Keratinocyte (primary cell): Measurements from ENCODE around the gene RPS2. TPM values are rescaled to one million over a fixed set of nuclear protein-coding genes. Genes with fewer than 3 reads are reported as not detected.
"Not testable (repeated sequence)": the region's sequence is repeated elsewhere in the genome, so short reads cannot be mapped to it uniquely, and the experiment has no call there.

Experiments
- DNase-seq: peaks from one replicate; pipeline ENCODE4 v3.0.0-alpha.2; 2011; ENCODE audit warnings: low read depth, missing footprints, low spot score
- FAIRE-seq: peaks from 2 replicates; lab custom pipeline; 2011; peaks lifted over from hg19 to GRCh38; lab: Jason Lieb, UNC
- H2AFZ ChIP-seq: 2 replicates; pipeline ENCODE4 v1.6.0; 2012; ENCODE audit warnings: low read length, control low read depth, inconsistent platforms; ENCODE audit not compliant: control insufficient read depth
- H3K27ac ChIP-seq: 2 replicates; pipeline ENCODE4 v1.5.1; 2011; ENCODE audit warnings: low read length; ENCODE audit not compliant: control insufficient read depth, insufficient read depth
- H3K27me3 ChIP-seq: 3 replicates; pipeline ENCODE4 v1.6.0; 2011; ENCODE audit warnings: low read length; ENCODE audit not compliant: control insufficient read depth, insufficient read depth; ENCODE audit errors: extremely low read depth
- H3K36me3 ChIP-seq, 2 experiments: 2 replicates in 1 of 2; 3 replicates in 1 of 2; pipeline ENCODE4 v1.5.1; 2011; ENCODE audit warnings: low read length in 2 of 2, mild to moderate bottlenecking in 1 of 2; ENCODE audit not compliant: control insufficient read depth in 2 of 2, insufficient read depth in 2 of 2; ENCODE audit errors: extremely low read depth in 1 of 2
- H3K4me1 ChIP-seq: 3 replicates; pipeline ENCODE4 v1.5.1; 2011; ENCODE audit warnings: low read length; ENCODE audit not compliant: control insufficient read depth, insufficient read depth; ENCODE audit errors: extremely low read depth
- H3K4me2 ChIP-seq: 3 replicates; pipeline ENCODE4 v1.6.0; 2011; ENCODE audit warnings: low read depth, low read length; ENCODE audit not compliant: control insufficient read depth, insufficient read depth; ENCODE audit errors: extremely low read depth
- H3K4me3 ChIP-seq, 3 experiments: fragments of 200-600 bp in 1 of 3; sonication (generic) in 1 of 3; 2 replicates in 2 of 3; 3 replicates in 1 of 3; pipeline ENCODE4 v1.5.1; 2011 to 2016; ENCODE audit warnings: low read length in 3 of 3, mild to moderate bottlenecking in 3 of 3, control low read depth in 2 of 3, inconsistent platforms in 1 of 3, low read depth in 1 of 3, mixed read lengths in 1 of 3, mixed run types in 1 of 3, moderate library complexity in 1 of 3; ENCODE audit not compliant: control insufficient read depth in 2 of 3, insufficient read depth in 2 of 3; ENCODE audit errors: extremely low read depth in 1 of 3
- H3K79me2 ChIP-seq: 2 replicates; pipeline ENCODE4 v1.6.0; 2012; ENCODE audit warnings: low read length; ENCODE audit not compliant: control insufficient read depth, insufficient read depth
- H3K9ac ChIP-seq: 3 replicates; pipeline ENCODE4 v1.6.0; 2011; ENCODE audit warnings: low read length; ENCODE audit not compliant: control insufficient read depth, insufficient read depth; ENCODE audit errors: extremely low read depth
- H3K9me1 ChIP-seq: 3 replicates; pipeline ENCODE4 v1.6.0; 2011; ENCODE audit warnings: low read length; ENCODE audit not compliant: control insufficient read depth, insufficient read depth; ENCODE audit errors: extremely low read depth
- H3K9me3 ChIP-seq: 2 replicates; pipeline ENCODE4 v1.5.1; 2012; ENCODE audit warnings: low read depth, low read length; ENCODE audit not compliant: control insufficient read depth
- H4K20me1 ChIP-seq: 3 replicates; pipeline ENCODE4 v1.6.0; 2011; ENCODE audit warnings: low read length; ENCODE audit not compliant: control insufficient read depth, insufficient read depth; ENCODE audit errors: extremely low read depth
- EZH2 ChIP-seq: IDR thresholded peaks from one replicate; pipeline ENCODE4 v1.6.1; 2012; ENCODE audit warnings: inconsistent platforms, mild to moderate bottlenecking, low read length, moderate library complexity
- dilution Hi-C: fragments of 300-500 bp; cut with MboI; formaldehyde crosslinking; loops from one replicate; pipeline ENCODE4 v1.7.0; 2020; ENCODE audit warnings: low sequenced_read_pairs; ENCODE audit not compliant: extremely low pct_ligation_motif_present
- polyA minus RNA-seq, 3 experiments: library from RNA; depleted of rRNA, polyadenylated mRNA; stranded (reverse); fragments of >200 nt; gene quantifications; 1 replicate in 1 of 3; 2 replicates in 1 of 3; 3 replicates in 1 of 3; pipeline ENCODE4 v1.2.3, GENCODE V29; 2011
- polyA plus RNA-seq, 5 experiments: library from polyadenylated mRNA; depleted of rRNA in 3 of 5; stranded (reverse) in 3 of 5; stranded (forward) in 1 of 5; unstranded in 1 of 5; fragments of >200 nt; gene quantifications; 1 replicate in 1 of 5; 2 replicates in 3 of 5; 3 replicates in 1 of 5; pipeline versions ENCODE4 v1.2.1 to v1.2.3, GENCODE V29; 2011 to 2012; ENCODE audit warnings: missing spikeins in 2 of 5, low read depth in 1 of 5, low replicate concordance in 1 of 5
- TF ChIP-seq, protein P1 (sequence below), 3 experiments: IDR thresholded peaks in 1 of 3; conservative IDR thresholded peaks in 1 of 3; optimal IDR thresholded peaks in 1 of 3; 2 replicates in 2 of 3; 3 replicates in 1 of 3; pipeline versions ENCODE3 to v1.5.1; 2011; ENCODE audit warnings: low read length in 3 of 3, mild to moderate bottlenecking in 3 of 3, moderate library complexity in 2 of 3, control low read depth in 1 of 3, inconsistent platforms in 1 of 3; ENCODE audit not compliant: insufficient read depth in 2 of 3; ENCODE audit errors: extremely low read depth in 1 of 3

Gene RPS2
- 2,750 to 6,036 TPM (median 3,573 TPM) in 3 replicates for polyA plus RNA-seq
- 1,273 TPM for polyA plus RNA-seq (2011; ENCODE audit: low read depth)
- 4,082 and 7,559 TPM in 2 replicates for polyA plus RNA-seq (2011; cell fraction: cytosol; rRNA removed)
- 1,224 and 1,590 TPM in 2 replicates for polyA plus RNA-seq (2011; cell fraction: nucleus; rRNA removed)
- 4,497 and 4,796 TPM in 2 replicates for polyA plus RNA-seq (2012; ENCODE audit: low replicate concordance)
- polyA minus RNA-seq, result 3,614 to 6,436 TPM (median 5,566 TPM) in 3 replicates
- 6,872 TPM for polyA minus RNA-seq (2011; cell fraction: cytosol; rRNA and poly(A)+ RNA removed)
- 646 and 794 TPM in 2 replicates for polyA minus RNA-seq (2011; cell fraction: nucleus; rRNA and poly(A)+ RNA removed)

DNA sequence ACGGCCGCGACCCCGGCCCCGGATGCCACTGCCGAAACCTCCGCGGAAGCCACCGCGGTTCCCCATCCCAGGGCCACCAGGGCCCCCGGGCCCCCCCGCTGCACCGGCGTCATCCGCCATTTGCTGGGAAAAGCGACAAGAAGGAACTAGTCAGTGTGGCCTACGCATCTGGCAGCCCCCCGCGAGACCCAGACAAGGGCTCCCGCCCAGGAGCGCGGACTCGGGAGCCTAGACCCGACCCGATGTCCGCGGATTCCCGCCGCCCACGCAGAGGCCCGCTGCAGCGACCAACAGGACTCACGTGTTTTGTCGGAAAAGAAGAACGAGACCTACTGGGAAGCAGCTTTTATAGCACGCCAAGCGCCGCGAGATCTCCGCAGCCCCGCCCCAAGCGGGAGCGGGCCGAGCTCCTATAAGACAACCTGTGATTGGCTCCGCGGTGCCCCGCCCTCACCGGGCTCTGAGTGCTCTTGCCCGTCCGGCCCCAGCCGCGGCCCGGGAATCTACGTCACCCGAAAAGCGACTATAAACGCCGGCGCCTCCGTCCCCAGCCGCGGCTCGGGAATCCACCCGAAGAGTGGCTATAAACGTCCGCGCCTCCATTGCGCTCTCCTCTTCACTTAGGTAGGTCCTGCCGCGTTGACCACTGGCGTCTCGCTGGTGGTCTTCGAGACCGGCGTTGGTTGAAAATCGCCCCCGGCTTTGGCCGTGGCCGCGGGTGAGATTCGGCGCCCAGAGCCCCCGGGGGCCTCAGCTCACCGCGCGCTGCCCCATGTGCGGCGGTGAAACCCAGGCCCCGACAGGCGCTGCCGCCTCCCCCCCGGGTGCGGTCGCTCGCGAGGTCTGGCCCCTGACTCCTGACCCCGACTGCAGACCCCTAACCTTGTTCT lies at the start of gene RPS2:
Gene RPS2 (minus strand): TSS at position 321 of the 890 bp plus-strand sequence. CDS start 201 bp downstream, at position 120.
- TF ChIP-seq, protein P1, sequence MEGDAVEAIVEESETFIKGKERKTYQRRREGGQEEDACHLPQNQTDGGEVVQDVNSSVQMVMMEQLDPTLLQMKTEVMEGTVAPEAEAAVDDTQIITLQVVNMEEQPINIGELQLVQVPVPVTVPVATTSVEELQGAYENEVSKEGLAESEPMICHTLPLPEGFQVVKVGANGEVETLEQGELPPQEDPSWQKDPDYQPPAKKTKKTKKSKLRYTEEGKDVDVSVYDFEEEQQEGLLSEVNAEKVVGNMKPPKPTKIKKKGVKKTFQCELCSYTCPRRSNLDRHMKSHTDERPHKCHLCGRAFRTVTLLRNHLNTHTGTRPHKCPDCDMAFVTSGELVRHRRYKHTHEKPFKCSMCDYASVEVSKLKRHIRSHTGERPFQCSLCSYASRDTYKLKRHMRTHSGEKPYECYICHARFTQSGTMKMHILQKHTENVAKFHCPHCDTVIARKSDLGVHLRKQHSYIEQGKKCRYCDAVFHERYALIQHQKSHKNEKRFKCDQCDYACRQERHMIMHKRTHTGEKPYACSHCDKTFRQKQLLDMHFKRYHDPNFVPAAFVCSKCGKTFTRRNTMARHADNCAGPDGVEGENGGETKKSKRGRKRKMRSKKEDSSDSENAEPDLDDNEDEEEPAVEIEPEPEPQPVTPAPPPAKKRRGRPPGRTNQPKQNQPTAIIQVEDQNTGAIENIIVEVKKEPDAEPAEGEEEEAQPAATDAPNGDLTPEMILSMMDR (optimal IDR thresholded peaks at IDR 0.05 in 1 of 3, IDR thresholded peaks at IDR 0.05 in 1 of 3, conservative IDR thresholded peaks at IDR 0.05 in 1 of 3; ENCODE audit: extremely low read depth in 1 of 3, insufficient read depth in 2 of 3, low read length in 3 of 3), result no peak
- H3K79me2 ChIP-seq, result peaks cover 55% of the 10 kb centered on the region
- peaks cover 17 to 31% of the 10 kb centered on the region in 2 experiments for H3K36me3 ChIP-seq
- DNase-seq (peak; percentile 98), FAIRE-seq (no peak)
- peak within 1 kb of the TSS; percentile 69 to 85 (median 79) for H3K4me3 ChIP-seq
- peak within 1 kb of the TSS; percentile 88 for H3K27ac ChIP-seq
- dilution Hi-C loops, result no loop called here
- H3K9ac ChIP-seq, result peak within 1 kb of the TSS; percentile 85
- H2AFZ ChIP-seq, result peak within 1 kb of the TSS; percentile 36
- peaks cover 3% of the 10 kb centered on the region for H3K9me1 ChIP-seq
- H3K9me3 ChIP-seq, result no peaks in the 10 kb centered on the region
- no peaks in the 10 kb centered on the region for H3K27me3 ChIP-seq
- H3K4me1 ChIP-seq, result peaks cover 34% of the 10 kb centered on the region
- peak within 1 kb of the TSS; percentile 99 for H3K4me2 ChIP-seq
- H4K20me1 ChIP-seq, result peaks cover 28% of the 10 kb centered on the region

DNA sequence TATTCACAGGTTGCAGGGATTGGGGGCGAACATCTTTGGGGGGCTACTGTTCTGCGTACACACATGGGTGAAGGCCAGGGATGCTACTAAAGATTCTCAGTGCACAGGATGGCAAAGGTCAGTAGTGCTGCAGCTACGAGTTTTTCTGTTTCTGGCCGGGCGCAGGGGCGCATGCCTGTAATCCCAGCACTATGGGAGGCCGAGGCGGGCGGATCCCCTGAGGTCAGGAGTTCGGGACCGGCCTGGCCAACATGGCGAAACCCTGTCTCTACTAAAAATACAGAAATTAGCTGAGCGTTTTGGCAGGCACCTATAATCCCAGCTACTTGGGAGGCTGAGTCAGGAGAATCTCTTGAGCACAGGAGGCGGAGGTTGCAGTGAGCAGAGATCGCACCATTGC lies 48.9 kb upstream of the RPS2 start:
- DNase-seq, result no peak
- peaks cover 18% of the 10 kb centered on the region for H3K4me1 ChIP-seq
- H3K4me2 ChIP-seq, result no peak overlapping the region
- H4K20me1 ChIP-seq, result no peaks in the 10 kb centered on the region
- dilution Hi-C loops, result no loop called here
- H3K36me3 ChIP-seq, result peaks cover 0 to 4% of the 10 kb centered on the region in 2 experiments
- no peaks in the 10 kb centered on the region for H3K9me3 ChIP-seq
- no peak overlapping the region for H2AFZ ChIP-seq
- H3K4me3 ChIP-seq, result no peak overlapping the region
- TF ChIP-seq, protein P1 (optimal IDR thresholded peaks at IDR 0.05 in 1 of 3, IDR thresholded peaks at IDR 0.05 in 1 of 3, conservative IDR thresholded peaks at IDR 0.05 in 1 of 3; ENCODE audit: extremely low read depth in 1 of 3, insufficient read depth in 2 of 3, low read length in 3 of 3), result no peak
- TF ChIP-seq EZH2, result no peak
- FAIRE-seq, result no peak
- peaks cover 2% of the 10 kb centered on the region for H3K9me1 ChIP-seq
- H3K9ac ChIP-seq, result no peak overlapping the region
- H3K27ac ChIP-seq, result no peak overlapping the region
- peaks cover 16% of the 10 kb centered on the region for H3K79me2 ChIP-seq
- no peaks in the 10 kb centered on the region for H3K27me3 ChIP-seq

DNA sequence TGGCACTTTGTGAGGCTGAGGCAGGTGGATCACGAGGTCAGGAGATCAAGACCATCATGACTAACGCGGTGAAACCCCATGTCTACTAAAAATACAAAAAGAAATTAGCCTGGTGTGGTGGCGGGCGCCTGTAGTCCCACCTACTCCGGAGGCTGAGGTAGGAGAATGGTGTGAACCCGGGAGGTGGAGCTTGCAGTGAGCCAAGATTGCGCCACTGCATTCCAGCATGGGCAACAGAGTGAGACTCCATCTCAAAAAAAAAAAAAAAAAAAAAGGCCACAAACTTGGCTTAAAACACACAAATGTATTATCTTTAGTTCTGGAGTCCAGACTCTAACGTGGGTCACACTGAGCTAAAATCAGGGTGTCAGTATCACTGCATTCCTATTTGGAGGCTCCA lies 47.1 kb upstream of the RPS2 start:
- H2AFZ ChIP-seq, H3K9me3 ChIP-seq, dilution Hi-C loops, H3K4me2 ChIP-seq, FAIRE-seq, H3K27ac ChIP-seq, H3K4me3 ChIP-seq, DNase-seq, H3K9me1 ChIP-seq, H3K27me3 ChIP-seq, H3K9ac ChIP-seq: not testable (repeated sequence)
- H3K36me3 ChIP-seq, result peaks cover 0 to 12% of the 10 kb centered on the region in 2 experiments
- peaks cover 32% of the 10 kb centered on the region for H3K4me1 ChIP-seq
- H3K79me2 ChIP-seq, result peaks cover 34% of the 10 kb centered on the region
- peaks cover 13% of the 10 kb centered on the region for H4K20me1 ChIP-seq
